OCI-LY7 (cell line): ENCODE results near the gene PSMD6.

Source experiments
- CTCF ChIP-seq: fragments of 200-600 bp; sonication (generic); conservative IDR thresholded peaks from 2 replicates; pipeline ENCODE4 v1.5.1; 2014; ENCODE audit warnings: mild to moderate bottlenecking, antibody characterized with exemption, low read length, moderate library complexity, mixed read lengths
- EZH2phosphoT487 ChIP-seq: fragments of 200-600 bp; sonication (generic); IDR thresholded peaks from 2 replicates; pipeline ENCODE4 v1.6.1; 2018; ENCODE audit warnings: low read depth, borderline replicate concordance, mild to moderate bottlenecking, mixed run types, antibody characterized with exemption, low read length, moderate library complexity, mixed read lengths

- TF ChIP-seq CTCF (no peak), EZH2phosphoT487 (no peak)
Measured at GRCh38 chr3:64039332-64039731, 16.0 kb upstream of the PSMD6 start.
